Colonic mucosa (tissue), 4 donors: Measurements from ENCODE around the gene TMEM184C. TPM values are rescaled to one million over a fixed set of nuclear protein-coding genes. Genes with fewer than 3 reads are reported as not detected.

Experiments used
- DNase-seq: peaks from one replicate; pipeline ENCODE4 v3.0.0-alpha.2; 2020
- H3K27ac ChIP-seq: fragments of 200-600 bp; one replicate; pipeline ENCODE4 v1.8.0; 2021
- H3K27me3 ChIP-seq: fragments of 200-600 bp; one replicate; pipeline ENCODE4 v1.8.0; 2021
- H3K36me3 ChIP-seq: fragments of 200-600 bp; one replicate; pipeline ENCODE4 v1.8.0; 2021
- H3K4me1 ChIP-seq: fragments of 200-600 bp; one replicate; pipeline ENCODE4 v1.8.0; 2021; ENCODE audit warnings: mild to moderate bottlenecking
- H3K4me3 ChIP-seq: fragments of 200-600 bp; one replicate; pipeline ENCODE4 v1.8.0; 2021
- H3K9ac ChIP-seq, 2 donors: one replicate each; pipeline ENCODE4 v1.7.0; 2013; ENCODE audit warnings: control low read depth in 2 of 2, low read depth in 2 of 2, low read length in 2 of 2
- H3K9me3 ChIP-seq: fragments of 200-600 bp; one replicate; pipeline ENCODE4 v1.8.0; 2021
- intact Hi-C: fragments of 100-400 bp; cut with DNase I; formaldehyde crosslinking; loops from one replicate; pipeline ENCODE4 v1.14.1; 2022
- total RNA-seq, 2 donors: library from RNA; stranded (reverse); fragmentation: NEBNext Ultra II Directional in 1 of 2; extraction: Animal tissue kit (Norgen Biotek cat#: 25700) in 1 of 2; gene quantifications; one replicate each; pipeline ENCODE4 v1.2.1, GENCODE V29; 2021
- TF ChIP-seq, protein P1 (sequence below): fragments of 200-600 bp; IDR thresholded peaks from one replicate; pipeline ENCODE4 v1.8.0; 2022; ENCODE audit warnings: antibody characterized with exemption, mild to moderate bottlenecking
- donor health status: healthy.
- donor health status: DM: no; HTN: no; CAD: no.
- donor health status: DM: no; HTN: no; CAD: no.

TMEM184C gene
- total RNA-seq, 2 donors from 2014 or later: 36.4 to 43.5 TPM

- intact Hi-C loops: no loop called here
- DNase-seq: no peak
- H3K36me3 ChIP-seq: no peaks in the 10 kb centered on the region
- H3K9ac ChIP-seq: no peak overlapping the region
- no peaks in the 10 kb centered on the region for H3K4me1 ChIP-seq
- H3K27me3 ChIP-seq: no peaks in the 10 kb centered on the region
- H3K4me3 ChIP-seq: no peak overlapping the region
- TF ChIP-seq, protein P1, sequence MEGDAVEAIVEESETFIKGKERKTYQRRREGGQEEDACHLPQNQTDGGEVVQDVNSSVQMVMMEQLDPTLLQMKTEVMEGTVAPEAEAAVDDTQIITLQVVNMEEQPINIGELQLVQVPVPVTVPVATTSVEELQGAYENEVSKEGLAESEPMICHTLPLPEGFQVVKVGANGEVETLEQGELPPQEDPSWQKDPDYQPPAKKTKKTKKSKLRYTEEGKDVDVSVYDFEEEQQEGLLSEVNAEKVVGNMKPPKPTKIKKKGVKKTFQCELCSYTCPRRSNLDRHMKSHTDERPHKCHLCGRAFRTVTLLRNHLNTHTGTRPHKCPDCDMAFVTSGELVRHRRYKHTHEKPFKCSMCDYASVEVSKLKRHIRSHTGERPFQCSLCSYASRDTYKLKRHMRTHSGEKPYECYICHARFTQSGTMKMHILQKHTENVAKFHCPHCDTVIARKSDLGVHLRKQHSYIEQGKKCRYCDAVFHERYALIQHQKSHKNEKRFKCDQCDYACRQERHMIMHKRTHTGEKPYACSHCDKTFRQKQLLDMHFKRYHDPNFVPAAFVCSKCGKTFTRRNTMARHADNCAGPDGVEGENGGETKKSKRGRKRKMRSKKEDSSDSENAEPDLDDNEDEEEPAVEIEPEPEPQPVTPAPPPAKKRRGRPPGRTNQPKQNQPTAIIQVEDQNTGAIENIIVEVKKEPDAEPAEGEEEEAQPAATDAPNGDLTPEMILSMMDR: no peak
- no peak overlapping the region for H3K27ac ChIP-seq
- no peaks in the 10 kb centered on the region for H3K9me3 ChIP-seq
These were observed 9.7 kb downstream of the TMEM184C start for GRCh38 chr4:147626903-147627302.

GRCh38 chr4:147628415-147628814 is 11.2 kb downstream of the TMEM184C start:
- H3K4me1 ChIP-seq: no peaks in the 10 kb centered on the region
- no peak for DNase-seq
- H3K27ac ChIP-seq: no peak overlapping the region
- H3K36me3 ChIP-seq: no peaks in the 10 kb centered on the region
- no peaks in the 10 kb centered on the region for H3K9me3 ChIP-seq
- no peak overlapping the region for H3K4me3 ChIP-seq
- H3K27me3 ChIP-seq: no peaks in the 10 kb centered on the region
- H3K9ac ChIP-seq: no peak overlapping the region
- intact Hi-C loops: no loop called here
- TF ChIP-seq, protein P1: no peak

DNA sequence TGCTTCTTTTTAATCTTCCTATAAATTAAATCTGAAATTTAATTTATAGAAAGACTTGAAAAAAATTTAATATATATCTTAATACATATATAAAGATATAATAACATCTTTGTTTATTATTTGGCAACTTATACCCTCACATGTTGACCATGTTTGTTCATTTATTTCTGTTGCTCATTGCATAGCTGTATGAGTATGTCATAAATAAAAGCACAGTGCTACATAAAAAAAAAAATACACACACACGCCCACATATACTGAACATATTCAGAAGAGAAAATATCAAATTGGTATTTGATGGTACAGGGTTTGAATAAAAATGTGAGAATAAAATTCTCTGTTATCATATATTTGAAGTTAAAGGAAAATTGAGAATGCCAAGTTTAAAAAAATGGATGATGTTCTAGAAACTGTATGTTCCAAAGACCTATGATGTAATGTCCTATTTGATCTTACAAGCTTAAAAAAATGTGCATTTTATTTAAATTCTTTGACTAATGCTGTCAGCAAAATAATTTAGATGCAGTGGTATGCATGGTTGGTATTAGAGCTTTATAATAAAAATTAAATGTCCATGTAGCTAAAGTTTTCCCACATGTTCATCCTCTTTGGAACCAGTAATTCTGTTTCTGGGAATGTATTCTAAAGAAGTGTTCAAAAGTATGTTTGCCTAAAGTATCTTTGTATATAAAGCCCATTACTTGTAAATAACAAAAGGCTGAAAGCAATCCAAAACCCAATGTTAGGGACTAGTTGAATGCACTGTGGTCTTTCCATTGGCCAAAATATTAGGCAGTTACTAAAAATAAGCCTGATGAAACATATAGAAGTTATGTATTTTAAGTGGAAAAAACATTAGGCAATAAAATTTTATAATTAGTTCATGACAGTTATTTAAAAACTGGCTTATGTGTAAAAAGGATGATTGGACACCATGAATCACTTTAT is 12.9 kb downstream of the TMEM184C start:
- no peaks in the 10 kb centered on the region for H3K9me3 ChIP-seq
- DNase-seq: no peak
- H3K27ac ChIP-seq: no peak overlapping the region
- H3K9ac ChIP-seq: no peak overlapping the region
- no peaks in the 10 kb centered on the region for H3K4me1 ChIP-seq
- intact Hi-C loops: no loop called here
- no peaks in the 10 kb centered on the region for H3K27me3 ChIP-seq
- no peaks in the 10 kb centered on the region for H3K36me3 ChIP-seq
- TF ChIP-seq, protein P1: no peak
- no peak overlapping the region for H3K4me3 ChIP-seq

- TF ChIP-seq, protein P1: no peak
- no peak for DNase-seq
- Histone ChIP-seq H3K4me1 (no peaks in the 10 kb centered on the region), H3K27me3 (no peaks in the 10 kb centered on the region), H3K36me3 (no peaks in the 10 kb centered on the region), H3K9me3 (no peaks in the 10 kb centered on the region), H3K27ac (no peak overlapping the region), H3K4me3 (no peak overlapping the region), H3K9ac (no peak overlapping the region)
- intact Hi-C loops: no loop called here
These were observed 15.9 kb downstream of the TMEM184C start for GRCh38 chr4:147633113-147633512.

DNA sequence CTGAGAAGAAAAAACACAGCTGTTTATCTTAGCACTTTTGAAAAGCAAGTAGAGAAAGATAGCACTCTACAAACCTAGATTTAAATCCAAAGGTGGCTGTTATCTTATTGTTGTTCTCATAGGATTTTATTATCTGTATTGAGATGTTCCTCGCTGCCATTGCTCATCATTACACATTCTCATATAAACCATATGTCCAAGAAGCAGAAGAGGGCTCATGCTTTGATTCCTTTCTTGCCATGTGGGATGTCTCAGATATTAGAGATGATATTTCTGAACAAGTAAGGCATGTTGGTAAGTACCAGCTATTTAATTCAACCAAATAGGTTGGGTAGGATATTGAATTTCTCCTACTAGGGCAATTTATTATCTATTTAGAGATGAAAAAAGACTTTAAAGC is 16.4 kb downstream of the TMEM184C start:
- DNase-seq: no peak
- no peaks in the 10 kb centered on the region for H3K4me1 ChIP-seq
- no peak overlapping the region for H3K9ac ChIP-seq
- no peaks in the 10 kb centered on the region for H3K36me3 ChIP-seq
- no peaks in the 10 kb centered on the region for H3K9me3 ChIP-seq
- H3K27ac ChIP-seq: no peak overlapping the region
- H3K27me3 ChIP-seq: no peaks in the 10 kb centered on the region
- TF ChIP-seq, protein P1: no peak
- intact Hi-C loops: no loop called here
- no peak overlapping the region for H3K4me3 ChIP-seq
